ENCODE data around the gene ACOT7.
A peak's percentile ranks its signal among the peaks of the same experiment; 100 is the strongest.

Gene ACOT7

DNA sequence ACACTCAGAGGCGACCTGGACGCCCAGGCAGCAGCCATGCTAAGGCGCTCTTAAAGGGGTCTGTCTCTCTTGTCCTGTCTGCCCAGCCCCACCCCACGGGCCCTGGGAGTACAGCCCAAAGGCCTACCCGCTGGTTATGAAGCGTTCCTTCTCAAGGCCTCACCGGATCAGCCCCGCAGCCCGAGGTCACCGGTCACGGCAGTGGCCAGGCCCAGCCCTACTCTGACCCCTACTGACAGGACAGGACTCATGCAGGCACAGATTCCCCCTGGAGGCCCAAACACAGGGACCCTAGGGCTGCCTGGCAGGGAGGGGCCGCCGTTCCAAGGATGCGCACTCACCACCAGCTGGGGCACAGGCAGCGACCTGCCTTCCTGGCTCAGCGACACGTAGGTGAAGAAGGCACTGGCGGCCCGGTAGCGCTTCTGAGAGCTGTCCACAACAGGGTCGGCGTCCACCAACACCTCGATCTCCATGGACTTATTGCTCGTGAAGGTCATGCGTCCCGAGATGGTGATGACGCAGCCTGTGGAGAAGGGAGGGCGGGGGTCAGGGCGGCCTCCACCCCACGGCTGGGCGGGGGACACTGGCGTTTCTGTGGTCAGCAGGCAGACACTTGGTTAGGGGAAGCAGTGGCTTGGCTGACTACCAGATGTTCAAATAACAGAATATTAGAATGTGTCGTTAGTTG is 112.7 kb downstream of the ACOT7 start:
- DNase-seq: no peak

DNA sequence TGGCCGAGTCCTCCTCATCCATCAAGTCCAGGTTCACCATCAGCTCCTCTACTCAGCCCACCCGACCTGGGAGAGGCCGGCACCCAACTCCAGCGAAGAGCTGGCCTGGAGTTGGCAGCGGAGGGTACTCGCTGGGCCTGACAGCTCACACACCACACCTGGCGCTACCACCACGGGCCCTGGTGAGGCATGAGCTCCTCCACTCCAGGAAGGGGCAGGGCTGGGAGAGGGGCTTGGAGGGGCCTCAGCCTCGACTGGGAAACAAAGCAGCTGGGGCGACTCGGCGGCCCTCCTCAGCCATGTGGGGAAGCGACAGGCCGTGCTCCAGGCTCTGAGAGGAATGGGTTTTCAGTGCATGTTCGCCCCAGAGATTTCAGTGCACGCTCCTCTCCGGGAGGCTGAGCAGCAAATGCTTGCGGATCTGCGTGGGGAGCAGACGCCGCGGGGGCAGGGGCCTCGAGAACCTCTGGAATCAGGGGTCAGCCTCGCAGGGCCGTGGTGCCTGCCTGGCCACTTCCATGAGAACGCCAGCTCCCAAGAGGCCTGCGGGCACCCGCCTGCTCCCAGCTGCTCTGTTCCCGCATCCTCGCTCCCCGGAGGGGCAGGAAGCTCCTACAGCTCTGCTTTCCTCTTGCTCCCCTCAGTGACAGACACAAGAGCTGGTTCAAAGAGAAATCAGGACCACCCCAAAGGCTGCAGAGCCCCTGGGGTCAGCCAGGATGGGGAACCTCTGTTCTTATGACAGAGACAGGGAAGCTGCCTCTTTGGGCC is 113.8 kb downstream of the ACOT7 start:
- DNase-seq: no peak

DNA sequence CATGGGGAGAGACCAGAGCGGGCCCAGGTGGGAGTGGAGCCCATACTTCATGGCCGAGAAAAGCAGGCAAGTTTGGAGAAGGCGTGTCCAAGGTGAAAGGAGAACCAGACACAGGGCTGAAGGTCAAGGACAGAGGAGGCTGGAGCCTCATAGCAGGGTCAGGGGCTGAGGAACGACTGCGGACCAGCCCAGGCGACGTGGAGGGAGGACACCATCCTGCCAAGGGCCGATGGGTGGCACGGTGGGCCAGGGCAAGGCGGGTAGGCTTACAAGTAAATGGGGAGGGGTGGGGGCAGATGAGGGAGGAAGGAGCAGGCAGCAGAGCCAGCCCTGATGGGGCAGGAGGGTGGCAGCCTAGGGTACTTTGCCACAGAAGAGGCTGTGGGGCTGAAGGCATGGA is 114.5 kb downstream of the ACOT7 start:
- no peak for DNase-seq

DNA sequence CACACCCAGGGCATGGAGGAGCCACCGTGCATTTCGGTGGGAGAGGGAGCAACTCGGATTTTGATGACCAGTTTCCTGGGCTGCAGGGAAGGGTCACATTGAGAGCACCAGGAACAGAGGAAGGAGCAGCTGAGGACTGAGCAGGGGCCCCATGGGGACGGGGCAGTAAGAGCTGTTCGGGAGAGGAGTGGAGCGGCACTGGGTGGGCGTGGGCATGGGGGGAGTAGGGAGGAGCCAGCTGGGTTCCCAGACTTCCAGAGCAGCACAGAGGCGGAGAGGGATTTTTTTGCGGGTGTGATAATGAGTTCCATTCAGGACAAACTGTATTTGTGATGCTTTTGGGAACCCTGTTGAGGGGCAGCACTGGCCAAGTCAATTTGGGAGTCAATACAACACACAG is 115.3 kb downstream of the ACOT7 start:
- DNase-seq: no peak

DNA sequence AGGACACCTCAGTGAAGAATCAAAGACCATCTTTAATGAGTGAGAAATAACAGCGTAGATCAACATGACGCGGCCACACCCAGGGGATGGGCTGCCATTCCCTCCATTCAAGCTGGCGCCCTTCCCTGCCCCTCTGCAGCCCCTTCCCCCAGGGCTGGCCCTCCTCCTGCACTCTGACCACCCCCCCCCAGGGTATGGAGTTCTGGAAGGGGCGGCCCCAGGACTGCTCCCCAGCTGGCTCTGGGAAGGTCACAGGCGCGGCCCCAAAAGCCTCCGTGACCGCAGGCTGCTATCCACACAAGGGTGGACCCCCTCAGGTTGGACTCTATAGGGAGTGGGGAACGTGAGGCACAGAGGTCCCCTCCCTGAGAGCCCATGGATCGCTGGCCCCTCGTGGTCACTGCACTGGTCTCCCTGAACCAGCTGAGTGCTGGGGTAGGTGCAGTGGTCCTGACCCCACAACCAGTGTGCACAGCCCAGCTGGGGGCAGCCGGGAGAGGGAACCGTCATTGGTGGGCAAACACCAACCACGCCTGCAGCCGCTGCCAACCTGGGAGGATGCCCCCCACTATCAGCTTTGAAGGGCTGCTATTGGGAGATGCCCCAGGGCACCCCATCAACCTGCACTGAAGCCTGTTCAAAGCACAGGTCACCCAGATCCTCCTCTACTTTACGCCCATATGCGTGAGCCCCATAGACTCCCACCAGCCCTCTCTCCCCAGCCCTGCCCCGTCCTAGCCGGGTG is 116.6 kb downstream of the ACOT7 start:
- DNase-seq: no peak

DNA sequence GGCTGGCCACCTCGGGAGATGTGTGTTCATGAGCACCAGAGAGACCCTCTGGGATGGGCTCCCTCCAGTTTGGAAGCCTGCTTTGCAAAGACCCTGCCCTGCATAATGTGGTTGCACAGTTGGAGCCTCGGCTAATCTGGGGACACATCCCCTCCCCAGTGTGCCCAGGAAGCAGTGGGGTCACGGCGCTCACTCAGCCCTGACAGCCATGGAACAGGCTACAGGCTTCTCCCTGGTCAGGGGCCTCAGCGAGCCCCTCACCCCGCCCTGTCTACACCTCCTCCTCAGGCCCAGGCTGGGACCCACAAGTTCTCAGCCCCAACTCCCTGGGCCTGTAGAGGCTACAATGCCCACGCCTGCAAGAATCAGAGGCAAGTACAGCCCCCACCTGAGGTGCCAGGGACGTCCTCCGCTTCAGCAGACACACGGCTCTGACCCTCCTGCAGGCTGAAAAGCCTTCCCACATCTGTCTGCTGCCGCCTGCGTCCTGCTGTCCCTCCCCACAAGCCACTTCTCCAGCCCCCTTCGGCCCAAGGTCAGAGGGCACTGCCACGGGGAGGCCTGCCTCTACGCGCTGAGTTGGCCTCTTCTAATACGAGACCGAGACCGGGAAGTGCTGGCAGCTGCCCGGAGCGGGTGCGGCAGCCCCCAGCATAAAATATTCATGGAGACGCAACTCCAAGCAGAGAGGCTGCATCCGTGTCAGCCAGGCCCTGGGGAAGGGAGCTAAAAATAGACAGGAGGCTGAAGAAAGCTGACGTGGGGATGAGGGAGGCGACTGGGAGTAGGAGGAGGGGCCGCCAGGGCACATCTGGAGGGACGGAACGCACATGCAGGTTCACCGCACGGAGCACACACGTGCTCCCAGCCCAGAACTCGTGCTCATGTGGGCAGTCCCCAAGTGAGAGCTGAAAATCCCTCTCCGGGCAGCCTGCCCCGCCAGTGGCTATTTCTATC is 117.5 kb downstream of the ACOT7 start:
- no peak for DNase-seq

DNA sequence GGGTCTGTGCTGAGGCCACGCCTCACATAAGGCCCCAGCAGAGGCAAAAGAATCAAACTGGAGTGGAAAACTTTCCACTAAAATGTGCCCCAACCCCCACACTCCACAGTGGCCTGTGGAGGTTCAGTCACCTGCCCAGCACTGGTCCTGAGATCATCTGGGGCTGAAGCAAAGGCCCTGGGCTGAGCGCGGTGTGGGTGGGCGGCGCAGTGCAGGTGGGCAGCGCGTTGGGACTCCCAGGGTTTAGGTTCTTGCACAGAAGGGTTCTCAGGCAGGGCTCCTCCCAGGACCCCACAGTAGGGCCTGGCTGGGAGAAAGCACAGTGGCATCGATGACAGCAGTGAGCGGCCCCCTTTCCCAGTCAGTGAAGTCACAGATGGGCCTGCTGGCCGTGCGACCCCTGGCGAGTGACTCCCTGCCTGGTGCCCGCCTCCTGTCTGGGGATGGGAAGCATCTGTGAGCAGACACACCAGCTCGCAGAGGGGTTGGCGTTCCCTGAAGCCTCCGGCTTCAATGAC is 118.9 kb downstream of the ACOT7 start:
- no peak for DNase-seq

DNA sequence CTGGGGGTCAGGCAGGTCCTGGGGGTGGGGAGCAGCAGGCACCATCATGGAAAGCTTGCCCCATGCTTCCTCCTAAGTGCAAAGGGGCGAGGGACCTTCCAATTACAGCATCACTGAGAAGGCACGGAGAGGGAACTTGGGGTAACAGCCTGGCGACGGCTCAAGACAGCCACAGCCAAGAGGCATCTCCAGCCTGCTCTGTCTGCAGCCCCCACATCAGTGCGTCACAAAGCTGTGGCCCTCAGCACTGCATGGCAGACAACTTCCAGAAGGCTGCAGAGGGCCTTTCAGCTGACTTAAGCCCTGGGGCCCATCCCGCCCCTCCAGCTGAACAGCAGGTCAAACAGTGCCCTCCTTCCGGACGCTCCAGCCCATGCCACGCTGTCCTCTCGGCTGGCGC is 119.5 kb downstream of the ACOT7 start:
- DNase-seq: no peak

DNA sequence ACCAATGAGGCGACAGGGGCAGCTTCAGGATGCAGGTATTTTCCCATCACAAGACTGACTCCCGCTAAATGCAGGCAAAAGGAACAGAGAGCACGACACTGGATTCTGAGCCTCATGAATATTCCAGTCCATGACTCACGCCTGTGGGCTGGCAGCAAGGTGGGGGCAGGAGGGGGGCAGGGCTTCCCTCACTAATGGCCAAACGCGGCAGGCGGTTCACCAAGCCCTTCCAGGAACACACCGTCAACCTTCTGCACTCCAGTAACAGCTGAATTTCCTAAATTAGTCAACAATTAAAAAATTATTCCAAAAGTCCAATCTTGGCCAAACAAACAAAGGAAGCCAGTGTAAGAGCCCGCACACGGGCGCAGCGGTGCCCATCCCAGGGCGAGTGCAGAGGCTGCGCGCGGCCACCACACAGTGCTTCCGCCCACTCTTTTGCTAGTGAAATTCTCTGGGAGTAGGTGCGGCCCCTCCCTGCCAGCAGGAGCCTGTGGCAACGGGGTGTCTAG is 120.1 kb downstream of the ACOT7 start:
- peak; percentile 36 for DNase-seq

DNA sequence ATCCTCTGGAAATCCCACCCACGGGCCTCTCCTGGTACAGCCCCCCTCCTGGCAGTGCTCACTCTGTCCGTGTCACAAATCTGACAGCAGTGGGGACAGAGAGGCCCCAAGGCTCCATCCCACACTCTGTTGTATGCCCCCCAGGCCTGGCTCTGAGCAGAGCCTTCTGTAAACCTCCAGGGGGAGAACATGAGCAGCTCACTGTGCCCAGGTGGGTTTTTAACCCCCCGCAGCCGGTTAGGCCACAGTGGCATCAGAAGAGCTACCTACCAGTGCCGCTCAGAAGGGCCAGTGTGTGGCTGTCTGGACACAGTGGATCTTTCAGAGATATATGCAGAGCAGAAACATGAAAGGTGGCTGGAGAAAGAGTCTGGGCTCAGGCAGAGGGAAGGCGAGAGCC is 120.7 kb downstream of the ACOT7 start:
- DNase-seq: no peak

DNA sequence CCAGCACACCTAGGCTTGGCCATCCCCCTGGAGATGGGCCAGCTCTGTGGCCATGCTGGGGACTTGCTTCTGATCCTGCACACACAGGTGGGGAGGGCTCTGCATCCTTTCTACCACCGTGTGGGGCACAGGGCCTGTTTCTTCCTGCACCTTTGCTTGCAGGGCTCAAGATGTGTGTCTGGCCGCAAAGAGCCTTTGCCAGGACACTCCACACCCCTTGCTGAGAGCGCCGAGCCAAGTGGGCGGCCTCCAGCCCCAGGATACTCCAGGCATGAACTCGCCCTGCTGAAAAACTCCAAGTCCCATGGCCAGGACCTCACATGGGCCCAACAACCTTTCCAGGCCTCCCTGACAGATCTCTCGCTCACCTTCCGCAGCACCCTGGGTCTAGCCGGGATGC is 121.1 kb downstream of the ACOT7 start:
- DNase-seq: no peak

DNA sequence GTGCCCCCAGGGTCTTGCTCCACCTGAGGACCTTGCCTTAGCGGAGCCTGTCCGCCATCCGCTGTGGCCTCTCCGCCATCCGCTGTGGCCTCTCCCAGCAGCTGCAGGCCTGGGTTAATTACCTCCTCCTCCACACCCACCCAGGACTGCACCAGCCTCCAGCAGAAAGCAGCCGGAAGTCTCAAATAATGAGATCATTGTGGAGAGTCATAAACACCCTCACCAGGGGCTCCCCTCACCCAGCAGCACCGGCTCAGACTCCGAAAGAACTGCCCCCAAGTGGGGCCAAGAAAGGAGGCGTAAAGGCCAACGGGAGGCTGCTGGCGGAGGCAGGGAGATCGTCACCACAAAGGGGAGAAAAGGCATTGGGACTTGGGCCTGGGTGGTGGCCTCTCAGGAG is 122.0 kb downstream of the ACOT7 start:
- DNase-seq: no peak

DNA sequence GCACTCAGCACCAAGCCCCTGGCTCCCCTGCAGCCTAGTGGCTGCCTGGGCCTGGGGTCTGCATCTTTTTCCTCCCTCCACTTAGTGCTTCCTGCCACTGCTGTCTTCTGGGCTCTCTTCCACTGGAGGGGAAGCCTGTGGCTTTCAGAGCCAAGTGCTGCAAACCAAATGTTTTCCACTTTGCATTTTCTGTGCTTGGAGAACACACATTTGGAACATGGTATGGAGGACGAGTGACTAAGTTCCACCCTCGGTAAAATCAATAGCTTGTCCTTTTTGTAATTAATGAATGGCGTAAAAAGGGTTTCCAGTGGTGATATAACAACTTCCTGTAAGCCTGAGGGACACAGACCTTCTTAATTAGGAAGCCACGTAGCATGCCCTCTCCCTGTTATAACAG is 122.6 kb downstream of the ACOT7 start:
- DNase-seq: no peak

DNA sequence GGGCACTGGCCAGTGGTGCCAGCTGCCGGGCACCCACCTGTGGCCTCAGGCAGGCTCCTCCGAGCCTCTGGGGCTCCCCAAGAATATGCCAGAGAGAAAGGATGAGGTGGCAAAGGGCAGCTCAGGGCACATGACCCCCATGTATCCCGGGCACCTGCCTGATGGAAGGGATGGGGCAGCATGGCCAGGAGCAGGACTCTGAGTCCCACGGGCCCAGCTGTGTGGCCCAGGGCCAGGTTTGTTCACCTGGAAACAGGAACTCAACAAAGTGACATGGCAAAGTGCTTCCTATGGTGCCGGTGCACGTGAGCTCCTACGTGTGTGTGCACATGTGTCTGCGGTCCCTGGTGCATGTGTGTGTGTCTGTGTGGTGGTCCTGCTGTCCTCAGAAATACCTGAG is 123.2 kb downstream of the ACOT7 start:
- no peak for DNase-seq

DNA sequence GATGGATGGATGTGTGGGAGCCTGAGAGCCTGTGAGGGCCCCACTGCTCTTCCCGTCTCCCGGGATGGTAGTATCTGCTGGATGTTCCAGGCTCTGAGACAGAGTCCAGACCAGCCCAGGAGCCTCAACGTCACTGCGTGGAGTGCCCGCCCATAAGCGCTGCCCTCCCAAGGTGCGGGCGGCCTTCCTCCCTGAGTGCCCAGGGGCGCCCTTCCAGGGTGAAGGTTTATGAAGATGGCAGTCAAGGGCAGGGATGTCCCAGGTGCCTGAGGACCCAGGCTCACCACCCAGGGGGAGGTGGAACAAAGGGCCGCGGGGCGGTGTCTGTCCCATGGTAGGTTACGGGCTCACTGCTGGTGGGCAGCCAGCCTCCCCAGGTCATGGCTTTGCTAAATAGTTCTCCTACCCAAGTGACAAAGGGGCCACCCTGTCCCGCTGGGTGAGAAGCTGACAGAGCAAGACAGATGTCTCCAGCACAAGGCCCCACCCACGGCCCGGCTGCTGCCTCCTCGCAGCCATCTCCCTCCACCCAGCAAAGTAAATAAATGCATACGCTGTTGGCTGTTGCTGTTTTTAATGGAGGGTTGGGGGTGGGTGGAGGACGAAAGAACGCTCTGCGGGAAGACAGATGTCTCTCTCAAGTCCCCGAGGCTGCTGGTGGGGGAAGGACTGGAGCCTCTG is 123.7 kb downstream of the ACOT7 start:
- DNase-seq: no peak

DNA sequence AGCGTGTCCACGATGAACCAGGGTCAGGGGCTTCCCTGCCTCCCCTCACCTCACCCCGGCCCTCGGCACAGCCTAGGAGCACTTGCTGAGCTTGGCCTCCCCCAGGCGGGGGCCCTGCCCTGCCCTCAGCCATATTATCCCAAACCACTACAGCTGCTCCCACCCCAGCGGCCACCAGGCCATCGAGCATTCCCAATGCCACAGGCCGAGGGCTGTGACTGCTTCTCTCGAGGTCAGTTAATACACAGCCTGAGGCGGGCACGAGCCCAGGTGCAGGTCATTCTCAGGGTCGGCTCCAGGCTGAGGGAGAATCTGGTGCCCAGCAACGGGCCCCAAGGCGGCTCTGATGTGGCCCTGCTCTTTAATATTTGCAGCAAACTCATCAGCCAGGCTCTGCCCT is 124.3 kb downstream of the ACOT7 start:
- DNase-seq: no peak

DNA sequence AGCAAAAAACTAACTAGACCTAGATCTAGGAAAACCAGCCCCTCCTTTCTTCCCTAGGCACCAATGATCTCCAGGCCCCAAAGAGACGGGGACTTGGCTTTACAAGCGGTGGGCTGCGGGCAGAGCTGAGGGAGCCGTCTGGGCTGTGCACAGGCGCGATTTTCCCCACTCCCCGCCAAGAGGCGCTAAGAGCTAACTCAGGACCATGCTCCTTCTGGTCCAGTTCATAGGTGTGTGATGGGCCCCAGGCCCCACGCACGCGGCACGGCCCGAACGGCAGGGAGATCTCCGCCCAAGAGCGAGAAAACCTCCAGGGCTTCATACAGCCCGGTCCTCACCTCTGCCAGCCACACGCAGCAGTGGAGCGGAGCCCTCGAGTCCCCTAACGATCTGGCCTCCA is 125.2 kb downstream of the ACOT7 start:
- DNase-seq: no peak

DNA sequence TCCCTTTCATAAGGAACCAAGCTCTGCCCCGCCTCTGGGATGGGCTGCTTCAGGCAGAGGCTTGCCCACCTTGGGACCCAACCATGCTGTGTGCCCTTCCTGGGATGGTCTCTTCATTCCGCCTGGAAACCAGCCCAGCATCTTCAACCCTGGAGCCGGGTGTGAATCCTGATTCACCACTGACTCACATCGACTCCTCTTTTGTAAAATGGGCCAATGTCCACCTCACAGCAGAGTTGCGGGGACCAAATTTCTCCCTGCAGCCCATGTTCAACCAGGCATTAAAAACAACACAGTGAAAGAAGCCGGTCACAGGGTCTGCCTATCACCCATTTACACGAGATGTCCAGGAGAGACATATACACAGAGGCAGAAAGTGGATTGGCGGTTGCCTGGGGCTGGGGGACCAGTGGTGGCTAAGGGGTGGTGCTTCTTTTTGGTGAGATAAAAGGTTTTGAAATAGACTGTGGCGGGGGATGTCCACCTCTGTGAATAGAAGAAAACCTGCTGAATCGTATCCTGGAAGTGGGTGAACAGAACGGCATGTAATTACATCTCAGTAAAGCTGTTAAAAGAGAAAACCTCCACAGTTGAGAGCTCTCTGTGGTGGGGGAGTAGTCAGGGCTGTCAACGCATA is 125.8 kb downstream of the ACOT7 start:
- peak; percentile 79 for DNase-seq

DNA sequence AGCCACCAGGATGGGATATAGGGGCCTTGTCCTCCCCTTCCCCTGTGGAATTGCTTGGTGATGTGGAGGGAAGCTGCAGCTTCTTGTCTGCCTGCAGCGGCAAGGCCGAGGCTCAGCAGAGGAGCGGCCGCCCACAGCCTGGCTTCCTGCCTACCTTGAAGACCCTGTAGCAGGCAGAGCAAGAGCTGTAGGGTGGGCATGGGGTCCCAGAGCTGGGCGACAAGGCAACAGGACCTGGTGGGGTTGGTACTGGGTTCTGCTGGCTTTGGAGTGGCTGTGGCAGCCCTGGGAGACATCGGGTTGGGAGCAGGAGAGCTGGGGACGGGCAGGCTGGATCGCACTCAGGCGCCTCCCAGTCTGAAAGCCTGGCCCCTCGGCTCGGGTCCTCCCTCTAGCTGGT is 126.9 kb downstream of the ACOT7 start:
- no peak for DNase-seq

DNA sequence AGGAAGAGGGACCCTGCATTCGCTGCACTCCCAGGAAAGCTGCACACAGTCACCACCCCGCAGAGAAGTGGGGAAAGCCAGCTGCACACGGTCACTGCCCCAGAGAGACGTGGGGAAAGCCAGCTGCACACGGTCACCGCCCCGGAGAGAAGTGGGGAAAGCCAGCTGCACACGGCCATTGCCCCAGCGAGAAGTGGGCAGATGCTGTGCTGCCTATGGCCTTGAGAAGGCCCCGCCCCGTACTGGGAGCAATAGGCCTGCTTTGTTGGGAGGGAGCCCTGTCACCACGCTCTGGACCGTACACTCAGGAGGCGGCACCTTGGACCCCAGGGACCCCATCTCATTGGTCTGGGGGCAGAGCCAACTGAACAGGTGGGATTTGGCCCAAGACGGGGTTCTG is 128.4 kb downstream of the ACOT7 start:
- no peak for DNase-seq

DNA sequence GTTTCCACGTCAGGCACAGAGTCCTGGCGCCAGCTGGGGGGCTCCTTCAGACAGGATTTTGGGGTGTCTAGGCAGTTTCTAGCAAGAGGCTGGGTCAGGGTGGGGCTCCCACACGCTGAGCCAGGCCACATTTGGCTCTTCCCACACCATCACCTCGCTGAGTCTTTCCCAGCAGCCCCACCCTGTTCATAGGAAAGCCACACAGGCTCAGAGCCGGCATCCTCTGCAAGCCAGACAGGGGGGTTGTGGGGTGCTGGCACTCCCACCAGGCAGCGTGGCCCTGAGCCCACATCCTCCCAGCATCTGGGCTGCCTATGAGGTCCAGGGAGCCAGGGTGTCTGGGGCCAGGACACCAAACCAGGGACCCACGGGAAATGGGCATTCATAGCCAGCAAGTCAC is 129.9 kb downstream of the ACOT7 start:
- no peak for DNase-seq
